Stimulated activated effector memory CD8-positive, alpha-beta T cell treated with anti-CD3 and anti-CD28 coated beads, Interleukin-12 subunit alpha, Interleukin-12 subunit beta, amount 100 ng/mL, for 72 hours (primary cell): ENCODE measurements around the gene MAP1LC3B2.

Experiments used
- ATAC-seq: fragments of 150-1000 bp; cut with Tn5 transposase; 2 replicates; pipeline ENCODE4 v1.10.0; 2021
- DNase-seq, 2 donors: peaks; one replicate each; pipeline ENCODE4 v3.0.0; 2021 to 2022; ENCODE audit warnings: low spot score in 2 of 2
- H3K27ac Mint-ChIP-seq: one replicate; pipeline ENCODE4 v1.8.0; 2022; ENCODE audit warnings: mild to moderate bottlenecking, mixed read lengths
- H3K36me3 Mint-ChIP-seq: one replicate; pipeline ENCODE4 v1.8.0; 2022; ENCODE audit warnings: mild to moderate bottlenecking, mixed read lengths
- H3K4me1 Mint-ChIP-seq: one replicate; pipeline ENCODE4 v1.8.0; 2022; ENCODE audit warnings: mixed read lengths
- H3K4me3 Mint-ChIP-seq: one replicate; pipeline ENCODE4 v1.8.0; 2022; ENCODE audit warnings: mild to moderate bottlenecking, mixed read lengths
- H3K9me3 Mint-ChIP-seq: one replicate; pipeline ENCODE4 v1.8.0; 2022; ENCODE audit warnings: mixed read lengths

Gene MAP1LC3B2

DNA sequence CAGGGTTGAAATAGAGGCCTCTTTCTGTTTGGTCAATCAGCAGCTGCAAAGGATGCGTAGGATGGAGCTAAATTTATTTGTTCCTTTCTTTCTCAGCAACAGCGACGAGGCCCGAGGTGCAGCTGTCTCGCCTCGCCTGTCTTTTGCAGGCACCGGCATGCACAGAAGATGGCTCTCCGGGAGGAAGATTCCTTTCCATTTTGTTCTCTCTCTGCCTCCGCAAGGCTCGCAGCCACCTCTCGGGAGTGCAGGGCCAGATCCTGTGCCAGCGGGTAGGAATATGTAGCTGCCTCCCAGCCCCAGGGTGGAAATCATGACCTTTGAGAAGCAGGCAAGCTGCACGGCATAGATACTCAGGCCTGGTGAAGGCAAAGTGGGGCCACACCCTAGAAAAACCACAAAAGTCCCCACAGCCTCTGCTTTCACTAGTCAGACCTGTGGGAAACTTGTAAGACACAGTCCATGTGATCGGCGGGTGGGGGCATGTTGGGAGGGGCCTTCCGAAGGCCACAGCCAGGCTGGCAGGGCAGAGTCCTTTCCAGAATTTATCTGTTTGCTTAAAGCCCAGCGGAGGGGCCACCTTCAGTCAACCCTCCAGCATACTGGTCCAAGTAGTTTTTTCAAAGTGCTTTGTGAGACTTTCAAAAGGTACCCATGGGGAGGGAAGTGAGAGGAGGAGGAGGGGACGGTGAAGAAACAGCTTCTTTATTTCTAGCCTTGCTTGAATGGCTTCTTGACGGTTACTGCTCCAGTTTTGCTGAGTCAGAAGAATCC, at the start of gene MAP1LC3B2:
TSS of gene MAP1LC3B2 (plus strand) at position 220 of the 774 bp plus-strand sequence. CDS start 16,562 bp downstream, outside the sequence.
- H3K4me1 Mint-ChIP-seq = peaks cover 32% of the 10 kb centered on the region

GRCh38 chr12:116513944-116514343, 45.2 kb upstream of the MAP1LC3B2 start:
- ATAC-seq = no peak
- Mint-ChIP-seq H3K27ac (no peak overlapping the region), H3K36me3 (no peaks in the 10 kb centered on the region), H3K4me1 (no peaks in the 10 kb centered on the region), H3K4me3 (no peak overlapping the region), H3K9me3 (no peaks in the 10 kb centered on the region)
- DNase-seq = no peak

More for the DNA sequence above, at the start of gene MAP1LC3B2:
- peak; percentile 49 to 89 for DNase-seq
- Mint-ChIP-seq H3K27ac (peak within 1 kb of the TSS; percentile 87), H3K36me3 (peaks cover 13% of the 10 kb centered on the region), H3K9me3 (peaks cover 9% of the 10 kb centered on the region), H3K4me3 (peak within 1 kb of the TSS; percentile 77)
- peak; percentile 92 for ATAC-seq

- Mint-ChIP-seq H3K9me3 (no peaks in the 10 kb centered on the region), H3K36me3 (no peaks in the 10 kb centered on the region), H3K4me3 (no peak overlapping the region), H3K27ac (no peak overlapping the region), H3K4me1 (peaks cover 7% of the 10 kb centered on the region)
- ATAC-seq (no peak), DNase-seq (no peak)
Observed at GRCh38 chr12:116515684-116516083, 43.5 kb upstream of the MAP1LC3B2 start.

- no peaks in the 10 kb centered on the region for H3K9me3 Mint-ChIP-seq
- no peak overlapping the region for H3K27ac Mint-ChIP-seq
- H3K4me1 Mint-ChIP-seq = peaks cover 15% of the 10 kb centered on the region
- no peak for ATAC-seq
- H3K4me3 Mint-ChIP-seq = no peak overlapping the region
- H3K36me3 Mint-ChIP-seq = no peaks in the 10 kb centered on the region
- no peak for DNase-seq
Observed at GRCh38 chr12:116516657-116517056, 42.5 kb upstream of the MAP1LC3B2 start.

DNA sequence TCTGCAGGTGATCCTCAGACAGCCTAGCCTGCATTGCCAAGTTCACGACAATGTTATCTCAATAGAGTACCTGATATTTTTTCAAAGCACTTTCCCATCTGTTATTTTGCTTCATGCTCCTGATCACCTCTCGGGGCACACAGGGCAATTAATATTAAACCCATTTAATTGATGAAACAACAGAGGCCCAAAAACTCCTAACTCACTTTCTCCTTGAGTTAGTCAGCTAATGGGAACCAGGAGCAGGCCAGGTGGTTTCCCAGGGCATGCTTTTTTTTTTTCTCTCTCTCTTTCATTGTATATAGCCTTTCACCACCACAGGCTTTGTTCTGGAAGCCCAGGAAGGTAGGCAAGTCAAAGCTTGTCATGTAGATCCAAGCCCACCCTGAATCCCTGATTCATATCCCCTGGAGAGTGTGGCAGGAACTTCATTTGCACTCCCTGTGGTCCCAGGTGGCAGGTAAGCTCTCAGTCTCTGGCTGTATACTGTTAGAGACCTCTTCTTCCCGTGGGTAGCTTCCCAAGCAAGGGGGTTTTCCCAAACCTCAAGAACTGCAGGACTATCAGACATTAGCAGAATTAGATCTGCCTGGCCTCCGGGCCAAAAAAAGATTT, 41.6 kb upstream of the MAP1LC3B2 start:
- H3K27ac Mint-ChIP-seq = no peak overlapping the region
- no peaks in the 10 kb centered on the region for H3K9me3 Mint-ChIP-seq
- H3K4me1 Mint-ChIP-seq = peaks cover 15% of the 10 kb centered on the region
- H3K36me3 Mint-ChIP-seq = no peaks in the 10 kb centered on the region
- no peak for ATAC-seq
- DNase-seq = no peak
- H3K4me3 Mint-ChIP-seq = no peak overlapping the region

GRCh38 chr12:116520225-116520760, 38.9 kb upstream of the MAP1LC3B2 start:
- Mint-ChIP-seq H3K4me1 (peaks cover 15% of the 10 kb centered on the region), H3K4me3 (no peak overlapping the region), H3K27ac (no peak overlapping the region), H3K9me3 (no peaks in the 10 kb centered on the region), H3K36me3 (no peaks in the 10 kb centered on the region)
- ATAC-seq = no peak
- no peak for DNase-seq

DNA sequence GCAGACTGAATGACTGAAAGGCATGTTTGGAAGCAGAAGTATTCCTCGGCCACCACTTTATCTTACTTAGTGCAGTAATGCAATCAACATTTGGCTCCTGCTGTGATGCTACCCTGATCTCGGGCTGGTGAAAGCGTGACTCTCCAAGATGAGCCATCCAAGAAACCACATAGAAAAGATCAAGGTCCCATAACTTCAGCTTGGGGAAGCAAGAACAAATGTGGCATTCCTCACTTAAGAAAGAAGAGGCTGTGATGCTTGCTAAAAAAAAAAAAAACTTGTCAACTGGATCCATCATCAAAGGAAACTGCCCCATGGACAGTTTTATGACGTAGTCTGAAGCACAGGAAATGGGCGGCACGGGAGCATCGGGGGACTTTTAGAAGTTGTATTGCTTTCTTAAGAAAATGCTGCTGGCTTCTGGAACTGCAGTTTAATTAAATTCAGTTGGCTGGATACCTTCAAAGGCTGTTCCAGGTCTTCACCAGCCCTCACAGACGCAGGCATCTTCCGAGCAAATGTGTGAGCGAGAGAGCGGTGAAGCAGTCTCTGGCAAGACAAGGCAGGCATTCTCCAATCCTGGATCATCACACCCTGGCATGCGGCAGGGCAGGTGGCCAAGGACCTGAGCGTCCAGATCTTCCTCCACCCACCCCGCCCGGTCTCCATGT, 38.2 kb upstream of the MAP1LC3B2 start:
- no peak overlapping the region for H3K4me3 Mint-ChIP-seq
- no peak for DNase-seq
- peaks cover 15% of the 10 kb centered on the region for H3K4me1 Mint-ChIP-seq
- ATAC-seq = no peak
- no peak overlapping the region for H3K27ac Mint-ChIP-seq
- no peaks in the 10 kb centered on the region for H3K9me3 Mint-ChIP-seq
- no peaks in the 10 kb centered on the region for H3K36me3 Mint-ChIP-seq

- Mint-ChIP-seq H3K4me1 (peaks cover 15% of the 10 kb centered on the region), H3K9me3 (no peaks in the 10 kb centered on the region), H3K36me3 (no peaks in the 10 kb centered on the region), H3K27ac (no peak overlapping the region), H3K4me3 (no peak overlapping the region)
- ATAC-seq = no peak
- DNase-seq = no peak
Observed at GRCh38 chr12:116524311-116524710, 34.9 kb upstream of the MAP1LC3B2 start.

DNA sequence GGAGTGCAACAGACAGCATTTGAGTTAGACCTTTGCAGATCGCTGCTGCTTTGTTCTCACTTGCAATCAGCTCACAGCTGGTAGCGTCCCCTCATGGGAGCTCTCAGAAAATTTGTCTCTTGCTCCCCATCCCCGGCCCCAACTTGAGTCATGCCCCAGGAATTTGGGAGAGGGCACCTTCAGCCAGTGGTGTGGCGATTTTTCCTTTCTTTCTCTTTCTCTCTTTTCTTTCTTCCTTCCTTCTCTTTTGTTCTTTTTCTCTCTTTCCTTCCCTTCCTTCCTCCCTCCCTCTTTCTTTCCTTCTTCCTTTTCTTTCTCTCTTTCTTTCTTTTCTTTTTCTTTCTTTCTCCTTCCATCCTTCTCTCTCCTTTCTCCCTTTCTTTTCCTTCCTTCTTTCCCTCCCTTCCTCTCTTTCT, 34.2 kb upstream of the MAP1LC3B2 start:
- H3K4me1 Mint-ChIP-seq = peaks cover 15% of the 10 kb centered on the region

DNA sequence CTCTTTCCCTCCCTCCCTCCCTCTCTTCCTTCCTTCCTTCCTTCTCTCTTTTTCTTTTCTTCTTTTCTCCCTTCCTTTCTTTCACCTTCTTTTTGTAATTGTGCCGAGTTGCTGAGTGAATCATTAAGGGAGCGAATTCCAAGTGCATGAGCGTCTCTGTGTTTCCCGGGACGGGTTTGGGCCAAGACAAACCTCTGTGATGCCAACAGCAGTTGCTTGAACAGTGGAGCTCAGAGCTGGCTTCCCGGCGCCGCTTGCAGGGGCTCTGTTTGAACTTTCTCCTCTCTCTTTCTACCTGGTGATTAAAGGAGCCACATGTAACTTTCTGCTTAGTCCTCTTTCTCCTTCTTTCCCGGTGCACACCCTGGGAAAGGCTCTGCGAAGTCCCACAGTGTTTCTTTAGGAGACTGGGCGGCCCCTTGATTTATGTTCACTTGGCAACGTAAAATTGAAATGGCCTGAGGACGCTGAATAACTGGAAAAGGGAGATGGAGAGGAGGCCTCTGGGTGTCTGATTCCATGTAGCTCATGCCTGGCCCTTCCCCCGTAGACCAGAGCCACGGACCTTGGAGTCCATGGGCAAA, 33.7 kb upstream of the MAP1LC3B2 start:
- H3K36me3 Mint-ChIP-seq = no peaks in the 10 kb centered on the region
- no peak overlapping the region for H3K27ac Mint-ChIP-seq
- ATAC-seq (no peak), DNase-seq (no peak)
- H3K9me3 Mint-ChIP-seq = no peaks in the 10 kb centered on the region
- no peak overlapping the region for H3K4me3 Mint-ChIP-seq
- peaks cover 10% of the 10 kb centered on the region for H3K4me1 Mint-ChIP-seq

More for the DNA sequence above, 34.2 kb upstream of the MAP1LC3B2 start:
- ATAC-seq (no peak), DNase-seq (no peak)
- no peak overlapping the region for H3K4me3 Mint-ChIP-seq
- H3K27ac Mint-ChIP-seq = no peak overlapping the region
- H3K9me3 Mint-ChIP-seq = no peaks in the 10 kb centered on the region
- H3K36me3 Mint-ChIP-seq = no peaks in the 10 kb centered on the region

DNA sequence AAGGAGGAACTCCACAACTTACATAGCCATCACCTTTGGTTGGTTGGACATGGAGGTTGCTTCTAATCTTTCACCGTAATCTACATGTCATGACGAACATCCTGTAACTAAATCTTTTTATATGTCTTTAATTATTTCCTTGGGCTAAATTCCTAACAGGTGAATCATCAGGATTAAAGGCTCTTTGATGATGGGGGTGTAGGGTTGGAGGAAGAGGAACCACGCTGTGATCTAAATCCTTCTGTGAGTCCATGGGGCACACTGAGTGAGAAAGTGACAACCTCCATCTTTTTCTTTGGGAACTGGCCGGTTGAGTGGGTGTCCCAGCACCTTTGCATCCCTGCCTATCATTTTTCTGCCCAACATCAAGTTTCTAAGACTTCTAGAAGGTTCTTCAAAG, 31.1 kb upstream of the MAP1LC3B2 start:
- Mint-ChIP-seq H3K9me3 (no peaks in the 10 kb centered on the region), H3K4me1 (peaks cover 7% of the 10 kb centered on the region), H3K4me3 (no peak overlapping the region), H3K36me3 (no peaks in the 10 kb centered on the region), H3K27ac (no peak overlapping the region)
- ATAC-seq = no peak
- DNase-seq = no peak

DNA sequence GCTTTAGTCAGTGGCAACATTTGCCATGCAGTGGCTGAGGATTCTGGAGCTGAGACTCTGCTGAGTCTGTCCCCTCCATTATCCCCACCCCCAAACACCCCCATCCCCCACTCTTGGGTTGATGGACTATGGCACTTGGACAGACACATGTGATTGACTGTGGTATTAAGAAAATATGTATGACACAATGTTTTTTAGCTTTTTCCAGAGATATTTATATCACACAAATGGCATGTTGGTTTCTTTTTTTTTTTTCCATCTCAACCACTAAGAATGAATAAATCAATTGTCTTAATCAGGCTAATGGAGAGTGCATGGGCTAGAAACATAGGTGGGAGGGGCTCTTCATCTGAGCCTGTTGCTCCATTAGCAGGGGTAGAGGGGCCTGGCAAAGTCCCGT, 30.7 kb upstream of the MAP1LC3B2 start:
- H3K4me3 Mint-ChIP-seq = no peak overlapping the region
- no peak for DNase-seq
- no peaks in the 10 kb centered on the region for H3K9me3 Mint-ChIP-seq
- H3K4me1 Mint-ChIP-seq = peaks cover 11% of the 10 kb centered on the region
- H3K27ac Mint-ChIP-seq = no peak overlapping the region
- no peak for ATAC-seq
- H3K36me3 Mint-ChIP-seq = no peaks in the 10 kb centered on the region

DNA sequence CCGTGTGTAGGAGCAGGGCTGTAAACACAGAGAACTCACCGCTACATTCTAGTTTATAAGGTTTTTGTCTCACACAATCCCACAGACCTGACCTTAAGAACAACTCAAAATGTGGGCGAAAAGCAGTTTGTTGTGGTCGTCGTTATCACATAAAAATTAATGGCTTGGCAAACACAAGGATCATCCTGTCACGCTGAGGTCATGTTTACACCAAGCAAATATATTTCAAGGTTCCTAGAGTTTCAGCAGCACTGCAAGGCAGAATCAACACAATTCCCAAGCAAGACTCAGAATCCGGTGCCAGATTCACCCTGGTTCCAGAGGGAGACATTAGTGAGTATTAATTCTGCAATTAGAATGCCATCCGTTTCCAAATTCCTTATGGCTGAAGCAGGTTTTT, 30.1 kb upstream of the MAP1LC3B2 start:
- H3K4me3 Mint-ChIP-seq = no peak overlapping the region
- DNase-seq = no peak

GRCh38 chr12:116529686-116530085, 29.5 kb upstream of the MAP1LC3B2 start:
- peaks cover 22% of the 10 kb centered on the region for H3K4me1 Mint-ChIP-seq
- H3K36me3 Mint-ChIP-seq = no peaks in the 10 kb centered on the region
- no peak for DNase-seq
- H3K9me3 Mint-ChIP-seq = no peaks in the 10 kb centered on the region
- ATAC-seq = no peak
- H3K4me3 Mint-ChIP-seq = no peak overlapping the region
- H3K27ac Mint-ChIP-seq = no peak overlapping the region

More for the DNA sequence above, 30.1 kb upstream of the MAP1LC3B2 start:
- H3K27ac Mint-ChIP-seq = no peak overlapping the region
- no peak for ATAC-seq
- H3K36me3 Mint-ChIP-seq = no peaks in the 10 kb centered on the region
- H3K9me3 Mint-ChIP-seq = no peaks in the 10 kb centered on the region
- peaks cover 16% of the 10 kb centered on the region for H3K4me1 Mint-ChIP-seq

- ATAC-seq (no peak), DNase-seq (no peak)
- H3K36me3 Mint-ChIP-seq = no peaks in the 10 kb centered on the region
- H3K4me3 Mint-ChIP-seq = peak overlapping the region; percentile 82
- H3K27ac Mint-ChIP-seq = no peak overlapping the region
- H3K9me3 Mint-ChIP-seq = no peaks in the 10 kb centered on the region
- peaks cover 30% of the 10 kb centered on the region for H3K4me1 Mint-ChIP-seq
Observed at GRCh38 chr12:116532428-116532827, 26.8 kb upstream of the MAP1LC3B2 start.
